ENCODE results near the gene KLC3.

KLC3 gene

GRCh38 chr19:45346449-45346848, 5.9 kb downstream of the KLC3 start:
- no peak overlapping the region for H3K4me3 ChIP-seq
- H3K27ac ChIP-seq, result peak overlapping the region in 1 of 21 experiments; percentile 82

- Histone ChIP-seq H3K4me3 (no peak overlapping the region), H3K27ac (no peak overlapping the region)
Measured at GRCh38 chr19:45347570-45348366, 7.2 kb downstream of the KLC3 start.

GRCh38 chr19:45348367-45349125, 8.0 kb downstream of the KLC3 start:
- H3K4me3 ChIP-seq, result no peak overlapping the region
- no peak overlapping the region for H3K27ac ChIP-seq

GRCh38 chr19:45349126-45349415, 8.5 kb downstream of the KLC3 start:
- no peak overlapping the region for H3K4me3 ChIP-seq
- H3K27ac ChIP-seq, result no peak overlapping the region

- Histone ChIP-seq H3K27ac (no peak overlapping the region), H3K4me3 (no peak overlapping the region)
Measured at GRCh38 chr19:45349430-45349941, 8.9 kb downstream of the KLC3 start.

- H3K27ac ChIP-seq, result no peak overlapping the region
- H3K4me3 ChIP-seq, result no peak overlapping the region
Measured at GRCh38 chr19:45350477-45351058, 10.0 kb downstream of the KLC3 start.

GRCh38 chr19:45351401-45351952, 10.9 kb downstream of the KLC3 start:
- no peak overlapping the region for H3K4me3 ChIP-seq
- H3K27ac ChIP-seq, result no peak overlapping the region

- H3K27ac ChIP-seq, result no peak overlapping the region
- no peak overlapping the region for H3K4me3 ChIP-seq
Measured at GRCh38 chr19:45352062-45352461, 11.5 kb downstream of the KLC3 start.

GRCh38 chr19:45352471-45352870, 11.9 kb downstream of the KLC3 start:
- no peak overlapping the region for H3K27ac ChIP-seq
- no peak overlapping the region for H3K4me3 ChIP-seq

GRCh38 chr19:45352914-45353796, 12.6 kb downstream of the KLC3 start:
- H3K27ac ChIP-seq, result no peak overlapping the region
- no peak overlapping the region for H3K4me3 ChIP-seq

GRCh38 chr19:45354241-45354842, 13.8 kb downstream of the KLC3 start:
- Histone ChIP-seq H3K4me3 (no peak overlapping the region), H3K27ac (no peak overlapping the region)

GRCh38 chr19:45355402-45355801, 14.9 kb downstream of the KLC3 start:
- no peak overlapping the region for H3K27ac ChIP-seq
- H3K4me3 ChIP-seq, result no peak overlapping the region

- Histone ChIP-seq H3K4me3 (no peak overlapping the region), H3K27ac (no peak overlapping the region)
Measured at GRCh38 chr19:45355910-45356309, 15.4 kb downstream of the KLC3 start.

- no peak overlapping the region for H3K27ac ChIP-seq
- no peak overlapping the region for H3K4me3 ChIP-seq
Measured at GRCh38 chr19:45356760-45357444, 16.4 kb downstream of the KLC3 start.

- Histone ChIP-seq H3K4me3 (no peak overlapping the region), H3K27ac (no peak overlapping the region)
Measured at GRCh38 chr19:45357445-45357783, 16.9 kb downstream of the KLC3 start.

- Histone ChIP-seq H3K4me3 (no peak overlapping the region), H3K27ac (no peak overlapping the region)
Measured at GRCh38 chr19:45358213-45358792, 17.8 kb downstream of the KLC3 start.

- H3K27ac ChIP-seq, result no peak overlapping the region
- no peak overlapping the region for H3K4me3 ChIP-seq
Measured at GRCh38 chr19:45361608-45362007, 21.1 kb downstream of the KLC3 start.

GRCh38 chr19:45362291-45362690, 21.7 kb downstream of the KLC3 start:
- no peak overlapping the region for H3K27ac ChIP-seq
- H3K4me3 ChIP-seq, result no peak overlapping the region

Data from skin epidermis (tissue), 12 donors.